PC-9 (cell line): ENCODE measurements around the gene TIMP3.

Experiments
- CTCF ChIP-seq: fragments of 200-600 bp; sonication (generic); conservative IDR thresholded peaks from 2 replicates; pipeline ENCODE4 v1.6.1; 2017; ENCODE audit warnings: mixed run types, antibody characterized with exemption, mild to moderate bottlenecking, moderate library complexity
- EZH2 ChIP-seq: fragments of 200-600 bp; sonication (generic); IDR thresholded peaks from 2 replicates; pipeline ENCODE4 v1.8.0; 2017; ENCODE audit warnings: antibody characterized with exemption, low read depth

DNA sequence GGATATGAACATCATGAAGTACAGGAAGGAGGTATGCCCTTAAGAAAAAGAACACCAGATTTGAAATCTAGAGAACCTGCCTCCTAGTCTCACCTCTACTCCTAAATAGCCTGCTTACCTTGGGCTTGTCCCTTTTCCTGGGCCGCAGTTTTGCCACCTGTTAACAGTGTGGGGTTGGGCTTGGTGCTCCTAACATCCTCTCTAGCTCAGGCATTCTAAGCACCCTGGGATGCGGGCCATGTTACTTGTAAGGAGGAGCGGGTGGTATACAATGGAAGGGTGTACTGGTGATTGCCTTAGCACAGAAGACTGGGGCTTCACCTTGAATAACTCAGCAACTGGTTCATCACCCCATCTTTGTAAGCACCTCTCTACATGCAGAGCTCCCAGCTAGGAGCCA is 48.7 kb downstream of the TIMP3 start:
- TF ChIP-seq CTCF (no peak), EZH2 (no peak)
